ENCODE measurements around the gene TICAM2. TPM values are rescaled to one million over a fixed set of nuclear protein-coding genes. Genes with fewer than 3 reads are reported as not detected.

The TICAM2 gene
- total RNA-seq, 1 experiment from 2014 or later = 0.24 TPM

GRCh38 chr5:115535479-115536035 lies 66.7 kb downstream of the TICAM2 start:
- Mint-ChIP-seq H3K27me3 (ENCODE audit: low read depth) (no peaks in the 10 kb centered on the region), H3K4me3 (no peak overlapping the region), H3K36me3 (ENCODE audit: insufficient read depth in 1 of 3, low read depth in 3 of 3) (peaks cover 28 to 55% (median 53%) of the 10 kb centered on the region in 3 experiments), H3K27ac (no peak overlapping the region), H3K4me1 (peaks cover 41 to 48% of the 10 kb centered on the region in 2 experiments), H3K9me3 (no peaks in the 10 kb centered on the region; a peak in 1 of 5 replicates)
- H2BK15ac ChIP-seq (ENCODE audit: low read depth, low read length) = no peak overlapping the region
- no peak overlapping the region for H2AK5ac ChIP-seq (ENCODE audit: insufficient read length, low read length)
- no peak for DNase-seq
- H3K27me3 ChIP-seq (ENCODE audit: insufficient read depth, low read length) = no peaks in the 10 kb centered on the region
- peaks cover 4% of the 10 kb centered on the region for H3K79me1 ChIP-seq (ENCODE audit: insufficient read depth, low read depth, low read length, poor library complexity, severe bottlenecking)
- no peak overlapping the region for H3K4ac ChIP-seq (ENCODE audit: low read depth, low read length)
- no peaks in the 10 kb centered on the region for H4K20me1 ChIP-seq (ENCODE audit: control insufficient read depth, insufficient read depth, insufficient read length)
- no peak overlapping the region for H2BK120ac ChIP-seq (ENCODE audit: low read depth, low read length, poor library complexity, severe bottlenecking)
- H4K91ac ChIP-seq (ENCODE audit: insufficient read length, low read depth, low read length) = no peak overlapping the region
- H3K18ac ChIP-seq (ENCODE audit: insufficient read length, low read depth, low read length) = no peak overlapping the region
- no peak overlapping the region for H3K14ac ChIP-seq (ENCODE audit: insufficient read depth, low read length)
- no peak overlapping the region for H3T11ph ChIP-seq (ENCODE audit: low read length)
- no peaks in the 10 kb centered on the region for H3K9me3 ChIP-seq (ENCODE audit: control insufficient read depth, low read depth, low read length)
- no peak overlapping the region for H4K5ac ChIP-seq (ENCODE audit: insufficient read length, low read depth, low read length)
- peaks cover 34% of the 10 kb centered on the region; the same call in 1 of the 2 replicates for H3K79me2 ChIP-seq (ENCODE audit: insufficient read depth, low read length)
- no peak overlapping the region for H4K8ac ChIP-seq (replicated peaks; ENCODE audit: insufficient read length, low read depth, low read length)
- H2BK12ac ChIP-seq (ENCODE audit: insufficient read length, low read depth, low read length) = no peak overlapping the region
- no peak for TF ChIP-seq CTCF (conservative IDR thresholded peaks at IDR 0.05)
- no peak overlapping the region for H2BK5ac ChIP-seq (ENCODE audit: insufficient read length, low read length)
- H3K23me2 ChIP-seq (ENCODE audit: insufficient read length, low read depth, low read length, poor library complexity, severe bottlenecking) = no peaks in the 10 kb centered on the region
- H3K9ac ChIP-seq (ENCODE audit: extremely low read depth, insufficient read length, low read length) = no peak overlapping the region
- H3K4me1 ChIP-seq (ENCODE audit: insufficient read depth, low read length) = no peaks in the 10 kb centered on the region
- H2BK20ac ChIP-seq (ENCODE audit: low read depth, low read length, poor library complexity, severe bottlenecking) = no peak overlapping the region
- no CpG with 5 or more reads among the region's 3 CpGs for WGBS (ENCODE audit: extremely low coverage, insufficient read length, low lambda C conversion rate)
- no peak overlapping the region for H3K4me2 ChIP-seq (ENCODE audit: insufficient read depth, insufficient read length, low read length)
- H3K23ac ChIP-seq (ENCODE audit: insufficient read length, low read depth, low read length) = no peak overlapping the region
- no peak overlapping the region for H2AFZ ChIP-seq (ENCODE audit: low read length)
- no peak overlapping the region for H3K56ac ChIP-seq (ENCODE audit: insufficient read length, low read depth, low read length)
- H3K27ac ChIP-seq (ENCODE audit: insufficient read length, low read depth, low read length) = no peak overlapping the region

Data from H9 (cell line).